ENCODE measurements around the gene HHLA2.
A peak's percentile ranks its signal among the peaks of the same experiment; 100 is the strongest.

The HHLA2 gene

DNA sequence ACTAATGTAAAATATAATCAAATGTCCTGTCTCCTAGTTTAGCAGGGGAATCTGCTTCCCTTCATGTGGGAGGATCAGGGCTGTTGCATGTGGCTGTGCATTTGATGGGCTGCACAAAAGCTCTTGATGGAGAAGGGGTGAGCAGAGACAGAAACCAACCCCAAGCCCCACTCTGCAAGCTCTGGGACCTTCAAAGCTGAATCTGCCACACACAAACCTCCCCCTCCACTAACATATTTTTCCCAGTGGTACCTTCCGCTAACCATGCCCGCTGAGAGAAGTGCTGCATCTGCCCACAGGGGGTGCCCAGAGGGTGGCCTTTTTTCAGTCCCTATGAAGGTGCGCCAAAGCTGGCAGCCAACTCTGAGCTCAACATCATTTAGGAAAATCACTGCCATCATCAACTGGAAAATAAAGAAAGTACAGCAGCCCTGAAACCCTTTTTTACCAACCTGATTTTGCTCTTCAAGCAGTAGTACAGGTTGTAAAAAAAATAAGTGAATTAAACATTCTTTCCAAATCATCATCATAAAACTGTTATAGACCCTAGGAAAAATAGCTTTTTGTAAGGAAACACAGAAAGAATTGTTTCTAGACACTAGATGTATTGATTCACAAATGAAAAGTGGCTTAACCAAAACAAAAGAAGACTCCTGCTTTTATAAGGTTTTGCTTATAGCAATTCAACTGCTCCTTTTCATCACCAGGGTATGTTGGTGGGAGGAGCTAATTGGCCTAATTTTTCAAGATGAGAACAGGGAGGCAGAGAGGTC, 97.0 kb downstream of the HHLA2 start:
- DNase-seq (ENCODE audit: low read depth) = no peak

DNA sequence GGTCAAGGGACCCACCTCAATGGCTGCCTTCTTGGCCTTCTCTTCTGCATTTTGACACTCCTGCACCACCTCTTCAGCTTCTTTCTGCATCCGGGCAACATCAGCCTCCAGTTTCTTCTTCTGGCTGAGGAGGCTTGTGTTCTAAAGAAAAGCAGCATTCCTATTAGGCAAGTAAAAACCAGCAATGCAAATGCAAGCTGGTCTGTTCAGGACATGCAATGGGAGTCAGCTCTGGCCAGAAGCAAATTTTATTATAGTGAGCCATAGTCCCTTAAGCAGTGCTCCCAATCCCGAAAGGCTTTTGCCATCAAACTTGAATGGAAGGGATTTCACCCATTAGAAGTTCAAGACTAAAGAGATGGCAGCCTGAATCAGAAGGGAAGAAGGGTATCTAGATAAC, 97.7 kb downstream of the HHLA2 start:
- no peak for DNase-seq (ENCODE audit: low read depth)

DNA sequence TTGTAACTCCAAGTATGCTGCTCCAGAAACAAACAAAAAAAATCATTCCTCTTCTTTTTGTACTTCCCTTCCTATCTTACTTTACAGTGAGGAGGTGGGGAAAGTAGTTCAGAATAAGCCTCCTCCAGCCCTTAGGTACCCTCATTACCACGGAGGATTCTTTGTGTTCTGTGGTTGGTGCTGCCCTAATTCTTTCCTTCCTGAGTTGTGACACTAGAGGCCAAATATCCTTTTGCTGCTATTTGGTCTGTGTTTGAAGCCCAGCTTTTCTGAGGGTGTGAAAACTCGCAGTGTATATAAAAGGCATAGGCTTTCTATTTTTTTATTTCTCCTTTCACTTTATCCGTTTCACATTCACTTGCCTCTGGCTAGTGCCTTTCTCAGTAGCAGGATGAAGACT, 98.2 kb downstream of the HHLA2 start:
- DNase-seq (ENCODE audit: low read depth) = no peak

DNA sequence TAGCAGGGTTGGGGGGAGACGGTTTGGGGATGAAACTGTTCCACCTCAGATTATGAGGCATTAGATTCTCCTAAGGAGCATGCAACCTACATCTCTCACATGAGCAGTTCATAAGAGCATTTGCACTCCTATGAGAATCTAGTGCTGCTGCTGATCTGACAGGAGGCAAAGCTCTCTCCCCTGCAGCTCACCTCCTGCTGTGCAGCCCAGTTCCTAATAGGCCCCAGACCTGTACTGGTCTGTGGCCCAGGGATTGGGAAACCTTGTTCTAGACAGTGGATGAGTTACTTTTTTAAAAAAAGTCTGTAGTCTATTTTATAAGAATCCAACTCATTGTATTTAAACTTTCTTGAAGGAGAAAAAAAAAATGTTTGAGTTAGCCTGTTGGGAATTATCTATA, 100.0 kb downstream of the HHLA2 start:
- no peak for DNase-seq (ENCODE audit: low read depth)

DNA sequence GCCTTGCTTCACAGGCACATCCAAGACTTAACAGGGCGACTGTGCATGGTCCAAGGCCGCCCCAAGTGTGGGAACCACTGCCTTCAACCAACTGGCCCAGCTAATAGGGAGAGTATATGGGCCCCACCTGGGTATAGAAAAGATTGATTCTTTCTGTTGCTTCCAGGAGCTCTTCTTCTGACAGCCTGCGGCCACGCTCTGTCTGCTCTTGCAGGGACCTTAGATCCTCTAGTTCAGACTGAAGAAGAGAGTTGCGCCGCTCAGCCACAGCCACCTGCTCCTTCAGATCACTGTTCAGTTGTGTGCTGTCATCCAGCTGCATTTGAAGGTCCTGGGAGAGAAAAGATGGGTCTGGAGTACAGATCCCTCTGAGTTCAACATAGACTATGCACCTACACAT, 102.2 kb downstream of the HHLA2 start:
- DNase-seq (ENCODE audit: low read depth) = no peak

DNA sequence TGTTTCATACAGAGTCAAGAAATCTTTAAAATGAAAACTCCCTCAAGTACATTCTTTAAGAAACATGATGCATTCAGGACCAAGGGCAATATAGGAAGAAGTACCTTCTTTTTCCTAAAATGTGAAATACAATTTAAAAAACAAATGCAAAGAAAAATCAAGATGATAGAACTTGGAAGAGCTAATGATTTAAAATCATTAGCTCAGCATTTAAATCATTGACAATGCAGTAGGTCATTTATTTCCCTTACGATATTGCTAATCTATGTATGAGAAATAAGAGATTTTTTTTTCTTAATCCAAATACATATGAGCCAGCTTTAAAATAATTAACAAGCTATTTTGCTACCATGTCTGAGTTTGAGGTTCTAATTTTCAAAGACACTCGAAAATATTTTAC, 105.5 kb downstream of the HHLA2 start:
- DNase-seq (ENCODE audit: low read depth) = no peak

DNA sequence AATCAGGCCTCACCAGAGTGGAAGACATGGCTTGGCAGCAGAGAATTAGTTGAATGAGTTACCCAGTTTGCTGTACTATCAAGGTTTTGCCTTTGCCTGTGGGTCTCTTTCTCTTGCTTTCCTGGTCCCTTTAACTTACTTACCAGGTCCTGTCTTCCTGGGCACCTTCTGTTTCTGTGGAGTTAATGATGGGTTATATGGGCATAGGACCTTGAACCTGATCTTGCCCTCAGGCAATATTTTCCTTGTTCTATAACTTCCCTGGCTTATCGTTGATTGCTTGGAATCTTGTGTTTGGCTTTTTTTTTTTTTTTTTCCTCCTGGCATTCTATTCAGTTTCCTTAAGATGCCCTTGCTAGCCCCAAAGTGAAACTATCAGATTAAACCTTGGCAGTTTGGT, 106.8 kb downstream of the HHLA2 start:
- DNase-seq (ENCODE audit: low read depth) = no peak

DNA sequence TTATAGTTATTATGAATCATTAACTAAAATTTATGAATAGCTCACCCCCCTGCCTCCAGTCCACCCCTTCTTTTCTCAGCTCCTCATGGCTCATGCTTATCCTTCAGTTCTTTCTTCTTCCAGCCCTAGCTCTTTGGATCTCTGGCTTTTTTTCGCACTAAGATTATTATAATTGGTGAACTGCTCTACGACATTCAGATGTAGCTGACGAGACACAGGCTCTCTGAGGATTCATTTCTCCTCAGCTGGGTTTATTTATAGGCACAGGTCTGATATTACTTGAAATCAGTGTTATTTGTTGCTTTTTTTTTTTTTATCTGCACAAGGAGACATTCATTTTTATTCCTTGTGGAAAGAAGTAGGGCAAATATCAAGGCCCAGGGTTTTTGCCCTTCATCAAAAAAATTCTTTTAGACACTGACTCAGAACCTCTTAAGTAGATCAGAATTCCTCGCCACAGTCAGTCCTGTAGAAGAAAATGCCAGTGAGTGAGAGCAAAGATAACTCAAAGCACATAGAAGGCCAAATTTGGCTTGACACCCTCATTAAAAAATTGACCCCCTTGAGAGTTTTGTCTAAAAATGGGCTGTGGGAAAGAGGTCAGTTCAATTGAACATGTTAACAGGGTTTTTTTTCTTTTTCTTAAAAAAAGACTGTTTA, 107.5 kb downstream of the HHLA2 start:
- no peak for DNase-seq (ENCODE audit: low read depth)

DNA sequence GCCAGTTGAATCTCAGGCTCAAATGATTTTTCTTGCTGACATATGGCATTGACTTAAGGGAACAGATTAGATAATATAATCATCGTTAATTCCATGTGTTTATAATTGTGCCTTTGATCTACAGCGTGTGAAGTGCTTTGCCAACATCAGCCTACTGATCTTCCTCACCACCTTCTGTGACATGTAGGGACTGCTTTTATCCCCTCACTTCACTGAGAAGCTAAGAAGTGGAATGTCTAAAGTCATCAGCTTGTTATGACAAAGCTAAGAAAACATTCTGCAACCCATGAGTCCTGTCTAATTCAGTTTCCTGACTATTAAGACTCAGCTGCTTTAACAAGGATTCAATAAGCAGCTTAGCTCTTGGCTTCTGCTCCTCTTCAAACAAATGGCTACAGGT, 108.0 kb downstream of the HHLA2 start:
- no peak for DNase-seq (ENCODE audit: low read depth)

DNA sequence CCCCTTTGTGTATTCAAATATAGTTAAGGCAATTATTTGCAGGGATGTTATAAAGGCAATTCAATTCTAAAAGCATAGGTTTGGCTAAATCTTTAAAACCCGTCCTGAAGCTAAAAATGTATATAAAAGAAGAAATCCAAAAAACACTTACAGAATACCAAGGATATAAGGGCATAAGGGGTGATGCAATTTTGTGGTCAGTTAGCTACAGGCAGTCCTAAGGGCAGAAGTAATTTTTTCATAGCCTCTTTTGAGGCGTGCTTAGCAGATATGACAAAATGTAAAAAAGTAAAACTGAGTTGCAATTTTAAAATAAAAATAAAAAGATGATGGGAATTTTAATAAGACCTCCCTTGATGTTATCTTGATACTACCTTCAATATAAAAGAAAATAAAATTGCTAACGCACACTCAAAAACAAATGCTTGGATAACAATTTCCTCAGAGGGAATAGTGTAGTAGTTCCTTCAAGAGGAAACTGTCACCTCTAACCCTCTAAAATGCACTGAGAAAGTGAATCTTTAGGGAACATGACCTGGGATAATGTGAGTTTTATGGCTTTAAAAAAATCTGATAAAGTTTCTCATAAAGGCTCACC, 109.8 kb downstream of the HHLA2 start:
- no peak for DNase-seq (ENCODE audit: low read depth)

DNA sequence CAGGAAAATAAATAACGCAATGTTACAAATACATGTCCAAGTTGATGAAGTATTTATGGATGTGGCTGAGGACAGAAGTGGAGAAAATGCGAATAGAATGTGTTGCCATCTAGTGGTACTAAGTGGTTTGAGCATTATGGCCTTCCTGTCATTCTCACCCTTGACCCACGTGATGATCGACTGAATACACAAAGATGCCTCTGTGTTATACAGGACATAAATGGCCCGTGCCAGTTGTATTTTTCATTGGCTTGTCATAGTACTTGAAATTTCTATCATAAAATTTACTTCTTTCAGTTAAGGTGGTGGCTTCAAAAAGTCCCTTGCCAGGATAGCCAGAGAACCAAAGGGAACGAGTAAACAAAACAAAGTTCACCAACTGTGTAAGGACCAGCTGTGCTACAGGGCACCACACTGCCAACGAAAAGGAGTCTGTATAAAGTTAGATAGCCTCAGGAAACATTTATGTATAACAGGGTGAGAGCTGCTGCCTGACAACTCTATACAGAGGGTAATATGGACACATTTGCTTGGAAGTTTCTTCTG, 110.4 kb downstream of the HHLA2 start:
- DNase-seq (ENCODE audit: low read depth) = no peak

DNA sequence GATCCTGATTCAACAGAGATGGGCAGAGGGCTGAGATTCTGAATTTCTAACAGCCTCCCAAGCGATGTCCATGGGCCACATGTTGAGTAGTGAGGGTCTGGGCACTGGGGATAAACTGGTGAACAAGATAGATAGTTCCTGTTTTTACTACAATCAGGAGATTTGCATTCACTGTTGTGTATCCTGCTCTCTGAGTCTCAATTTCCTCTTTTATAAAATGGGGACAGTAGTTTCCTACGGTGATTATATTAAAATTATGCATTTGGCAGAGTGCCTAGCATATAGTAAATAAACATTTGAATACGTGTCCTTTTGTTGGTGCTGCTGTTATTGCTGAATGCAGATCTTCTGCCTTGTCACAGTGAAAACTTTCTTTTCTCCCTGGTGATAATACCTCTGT, 111.5 kb downstream of the HHLA2 start:
- no peak for DNase-seq (ENCODE audit: low read depth)

DNA sequence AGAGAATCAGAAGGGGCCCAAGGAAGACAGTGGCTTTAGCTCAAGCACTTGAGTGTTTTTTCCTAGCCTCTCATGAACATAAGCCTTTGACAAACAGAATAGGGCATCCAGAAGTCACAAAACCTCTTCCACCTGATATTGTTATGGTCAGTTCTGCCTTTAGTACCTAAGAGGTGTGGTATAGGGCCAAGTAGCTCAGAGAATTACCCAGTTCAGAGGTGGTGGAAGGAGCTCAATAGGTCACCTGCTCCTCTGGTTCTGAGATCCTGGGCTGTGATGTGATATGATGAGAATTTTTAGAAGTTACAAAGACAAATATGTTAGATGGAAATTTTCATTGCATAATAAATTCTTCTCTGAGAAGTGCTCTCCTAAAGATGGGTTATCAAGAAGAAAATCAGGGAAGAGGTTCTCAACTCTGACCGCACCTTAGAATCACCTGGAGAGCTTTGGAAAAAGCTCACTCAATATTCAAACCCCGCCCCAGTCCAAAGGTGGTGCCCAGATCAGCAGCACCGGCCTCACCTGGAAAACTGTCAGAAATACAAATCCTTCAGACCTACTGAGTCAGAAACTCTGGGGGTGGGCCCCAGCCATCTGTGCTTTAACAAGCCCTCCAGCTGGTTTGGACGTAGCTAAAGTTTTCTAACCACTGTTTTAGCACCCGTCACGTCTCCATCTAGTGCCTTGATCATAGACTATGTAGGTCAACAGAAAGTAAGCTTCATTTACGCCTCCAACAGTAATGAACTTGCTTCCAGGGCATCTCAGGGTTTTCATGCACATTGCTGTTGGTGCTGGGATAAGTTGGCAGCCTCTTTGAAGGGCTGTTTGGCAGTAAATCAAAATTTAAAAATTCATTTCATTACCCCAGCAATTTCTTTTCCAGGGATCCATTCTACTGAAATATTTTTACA, 112.8 kb downstream of the HHLA2 start:
- no peak for DNase-seq (ENCODE audit: low read depth)

DNA sequence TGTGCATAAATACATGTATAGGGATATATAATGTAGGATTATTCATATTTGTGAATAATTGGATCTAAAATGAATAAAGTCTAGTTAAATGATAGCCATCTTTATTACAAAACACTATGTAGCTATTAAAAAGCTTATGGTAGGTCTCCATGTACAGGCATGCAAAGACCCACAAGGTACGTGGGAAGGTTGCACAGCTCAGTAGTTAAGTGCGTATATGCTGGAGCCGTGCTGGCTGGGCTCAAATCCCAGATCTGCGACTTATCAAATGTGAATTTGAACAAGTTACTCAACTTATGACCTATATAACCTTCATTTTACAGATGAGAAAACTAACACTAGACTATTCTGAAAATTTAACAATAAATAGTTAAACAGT, 113.4 kb downstream of the HHLA2 start:
- DNase-seq (ENCODE audit: low read depth) = no peak

DNA sequence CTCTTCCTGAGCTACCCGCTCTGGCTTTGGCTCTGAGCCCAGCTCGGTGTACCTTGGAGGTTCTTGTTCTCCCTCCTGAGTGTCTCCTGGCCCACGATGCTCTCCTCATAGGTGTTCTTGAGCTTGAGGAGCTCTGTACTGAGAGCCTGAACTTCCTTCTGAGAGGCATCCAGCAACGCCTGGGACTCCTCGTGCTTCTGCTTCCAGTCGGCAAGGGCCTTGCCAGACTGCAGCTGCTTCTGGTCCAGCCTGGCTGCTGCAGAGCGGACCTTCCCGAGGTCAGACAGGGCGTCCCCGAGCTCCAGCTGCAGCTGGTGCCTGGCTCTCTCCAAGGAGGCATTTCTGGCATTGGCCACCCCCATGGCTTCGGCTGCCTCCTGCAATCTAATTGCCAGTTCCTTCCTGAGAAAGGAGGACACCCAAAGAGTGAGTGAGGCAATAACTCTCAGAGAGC, 114.2 kb downstream of the HHLA2 start:
- DNase-seq (ENCODE audit: low read depth) = no peak

DNA sequence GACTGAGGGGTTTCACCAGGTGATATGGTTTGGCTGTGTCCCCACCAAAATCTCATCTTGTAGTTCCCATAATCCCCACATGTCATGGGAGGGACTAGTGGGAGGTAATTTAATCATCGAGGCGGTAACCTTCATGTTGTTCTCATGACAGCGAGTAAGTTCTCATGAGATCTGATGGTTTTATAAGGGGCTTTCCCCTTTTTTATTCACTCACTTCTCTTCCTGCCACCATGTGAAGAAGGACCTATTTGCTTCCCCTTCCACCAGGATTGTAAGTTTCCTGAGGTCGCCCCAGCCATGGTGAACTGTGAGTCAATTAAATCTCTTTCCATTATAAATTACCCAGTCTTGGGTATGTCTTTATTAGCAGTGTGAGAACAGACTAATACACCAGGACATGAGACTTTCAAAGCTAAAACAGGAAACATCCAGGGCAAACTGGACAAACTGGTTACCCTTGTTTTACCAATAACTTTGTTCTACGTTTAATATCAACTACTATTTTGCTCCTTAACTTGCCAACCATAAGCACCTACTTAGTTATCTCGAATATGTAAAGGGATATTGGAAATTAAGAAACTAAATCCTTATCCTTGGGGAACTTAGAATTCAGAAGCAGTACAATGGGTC, 115.9 kb downstream of the HHLA2 start:
- no peak for DNase-seq (ENCODE audit: low read depth)

DNA sequence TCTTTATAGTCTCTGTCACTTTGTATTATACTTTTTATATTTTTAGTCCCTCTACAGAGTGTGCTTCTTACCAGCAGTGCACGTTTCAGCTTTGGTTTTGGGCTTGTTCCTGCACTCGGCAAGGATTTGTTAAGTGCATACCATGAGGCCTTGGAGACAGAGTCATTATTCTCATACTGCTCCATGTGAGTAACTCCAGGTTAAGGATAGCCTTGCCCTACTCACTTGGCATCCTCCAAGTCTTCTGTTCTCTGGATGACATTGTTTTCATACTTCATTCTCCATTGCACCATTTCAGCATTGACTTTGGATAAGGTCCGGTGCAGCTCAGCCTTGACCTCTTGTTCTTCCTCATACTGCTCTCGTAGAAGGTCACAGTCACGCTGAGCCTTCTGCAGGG, 117.7 kb downstream of the HHLA2 start:
- DNase-seq (ENCODE audit: low read depth) = no peak

DNA sequence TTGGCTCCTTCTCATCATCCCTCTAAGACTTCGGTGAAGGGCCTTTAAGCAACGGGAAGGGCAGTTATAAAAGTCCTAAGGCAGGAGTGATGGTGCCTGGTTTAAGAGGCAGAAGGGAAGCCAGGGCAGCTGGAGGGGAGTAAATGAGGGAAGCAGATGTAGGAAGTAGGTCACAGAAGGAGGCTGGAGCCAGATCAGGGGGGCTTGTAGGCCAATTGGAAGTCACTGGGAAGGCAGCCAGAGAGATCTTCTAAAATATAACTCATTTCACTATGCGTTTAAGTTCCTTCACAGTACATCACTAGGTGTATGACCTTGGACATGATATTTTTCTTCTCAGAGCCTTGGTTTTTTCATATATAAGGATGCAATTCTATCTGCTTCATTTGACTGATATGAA, 119.3 kb downstream of the HHLA2 start:
- DNase-seq (ENCODE audit: low read depth) = no peak

DNA sequence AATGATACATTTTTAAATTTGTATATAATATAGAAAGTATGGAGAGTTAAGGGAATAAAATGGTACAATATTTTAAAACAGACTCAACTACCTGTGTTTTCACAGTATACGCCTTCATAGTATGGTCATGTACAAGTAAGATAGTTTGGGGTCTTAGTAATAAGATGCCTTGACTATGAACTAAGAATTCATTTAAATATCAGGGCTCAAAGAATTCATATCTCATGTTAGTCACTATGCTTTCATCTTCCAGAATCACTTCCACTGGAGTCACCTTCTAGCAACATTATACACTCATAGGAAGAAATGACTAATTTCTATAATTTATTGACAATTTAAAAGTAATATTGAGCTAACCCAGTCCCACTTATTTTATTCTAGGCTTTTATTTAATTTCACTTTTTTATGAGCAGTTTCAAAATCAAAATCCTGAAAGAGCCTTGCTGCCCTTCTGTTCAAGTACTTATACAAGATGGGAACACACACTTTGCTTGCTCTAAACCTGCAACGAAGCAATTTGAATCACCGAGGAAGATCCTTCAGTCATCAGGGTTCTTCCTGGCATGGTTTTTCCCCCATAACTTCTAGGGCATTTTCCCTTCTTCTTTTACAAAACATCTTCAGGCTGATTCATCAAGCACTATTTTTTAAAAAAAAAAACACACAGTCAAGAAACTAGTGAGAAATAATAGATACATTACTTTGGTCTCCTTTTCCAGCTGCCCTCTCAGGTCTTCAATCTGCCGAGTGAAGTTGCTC, 119.9 kb downstream of the HHLA2 start:
- no peak for DNase-seq (ENCODE audit: low read depth)

DNA sequence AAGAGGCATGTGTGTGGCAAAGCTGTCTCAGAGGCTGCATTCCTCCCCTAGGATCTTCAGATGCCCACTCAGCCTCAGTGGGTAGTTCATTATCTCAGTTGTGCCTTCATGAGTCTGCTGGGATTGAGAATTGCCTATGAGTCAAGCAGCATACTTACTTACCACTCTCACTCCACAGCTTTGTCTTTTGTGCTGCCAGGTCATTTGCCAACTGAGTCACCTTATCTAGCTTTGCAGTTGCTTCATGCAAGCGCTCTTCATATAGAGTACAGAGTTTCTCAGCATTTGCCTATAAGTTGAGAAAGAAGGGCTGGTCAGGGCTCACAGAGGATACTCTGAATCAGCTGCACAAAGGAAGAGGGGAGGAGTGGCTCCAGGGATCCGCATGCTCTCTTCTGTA, 124.6 kb downstream of the HHLA2 start:
- peak; percentile 3 for DNase-seq (ENCODE audit: low read depth)
